Transverse colon (tissue), 4 donors: ENCODE measurements around the gene RBP4. TPM values are rescaled to one million over a fixed set of nuclear protein-coding genes. Genes with fewer than 3 reads are reported as not detected.

ENCODE experiments used
- DNase-seq: peaks from one replicate; pipeline ENCODE4 v3.0.0-alpha.2; 2019
- H3K27ac ChIP-seq, 4 donors: fragments of 200-600 bp; sonication (generic); 2 replicates each; pipeline ENCODE4 v1.5.1; 2016 to 2018; ENCODE audit warnings: inconsistent platforms in 4 of 4
- H3K27me3 ChIP-seq: fragments of 200-600 bp; sonication (generic); 2 replicates; pipeline ENCODE4 v1.5.1; 2017; ENCODE audit warnings: inconsistent platforms
- H3K36me3 ChIP-seq, 4 donors: fragments of 200-600 bp; sonication (generic); 2 replicates each; pipeline ENCODE4 v1.5.1; 2017 to 2019; ENCODE audit warnings: inconsistent platforms in 4 of 4
- H3K4me1 ChIP-seq, 4 donors: fragments of 200-600 bp; sonication (generic); 2 replicates each; pipeline ENCODE4 v1.5.1; 2017 to 2020; ENCODE audit warnings: inconsistent platforms in 4 of 4
- H3K4me3 ChIP-seq, 4 donors: fragments of 200-600 bp; sonication (generic); 1 replicate in 1 of 4; 2 replicates in 3 of 4; pipeline versions ENCODE4 v1.5.1 to v1.6.1; 2017 to 2019; ENCODE audit warnings: inconsistent platforms in 4 of 4
- H3K9me3 ChIP-seq, 2 donors: fragments of 200-600 bp; sonication (generic); 2 replicates each; pipeline ENCODE4 v1.5.1; 2017 to 2019; ENCODE audit warnings: inconsistent platforms in 2 of 2
- EP300 ChIP-seq: sonication (generic); formaldehyde crosslinking; IDR thresholded peaks from one replicate; pipeline ENCODE4 v1.6.1; 2017; ENCODE audit warnings: antibody characterized with exemption, low read depth
- POLR2A ChIP-seq: fragments of 450-650 bp; IDR thresholded peaks from one replicate; pipeline ENCODE4 v1.6.1; 2016; ENCODE audit warnings: antibody characterized with exemption, mild to moderate bottlenecking, moderate library complexity
- POLR2AphosphoS5 ChIP-seq, 3 donors: sonication (generic); formaldehyde crosslinking; IDR thresholded peaks; one replicate each; pipeline ENCODE4 v1.6.1; 2016; ENCODE audit warnings: antibody characterized with exemption in 3 of 3
- WGBS, 2 donors: methylation state at CpG; one replicate each; pipeline ENCODE4 v1.1.5; 2018; ENCODE audit warnings: low coverage in 1 of 2; 5-methylcytosine and 5-hydroxymethylcytosine counted together
- in situ Hi-C, 4 donors: fragments of 200-750 bp; cut with MboI; loops; one replicate each; pipeline versions ENCODE4 v1.15.0 to v1.15.1; 2017; ENCODE audit warnings: low sequenced_read_pairs in 3 of 4, low pct_ligation_motif_present in 1 of 4, low pct_unique_long_range_greater_than_20kb in 1 of 4
- intact Hi-C: fragments of 100-400 bp; cut with DNase I; formaldehyde crosslinking; loops from one replicate; pipeline ENCODE4 v1.15.1; 2023; ENCODE audit warnings: low total_unique reads
- total RNA-seq, 4 donors: library from RNA; depleted of rRNA; stranded (reverse); fragments of >200 nt; gene quantifications; one replicate each; pipeline ENCODE4 v1.1.0, GENCODE V29; 2016
- TF ChIP-seq, protein P1 (sequence below), 5 experiments: fragments of 200-600 bp in 3 of 5; fragments of 450-650 bp in 2 of 5; sonication (generic) in 3 of 5; IDR thresholded peaks; 1 replicate in 2 of 5; 2 replicates in 3 of 5; pipeline ENCODE4 v1.5.1; 2016 to 2017; ENCODE audit warnings: antibody characterized with exemption in 5 of 5, inconsistent platforms in 3 of 5, mild to moderate bottlenecking in 2 of 5, moderate library complexity in 1 of 5

RBP4 gene
- total RNA-seq, 4 donors from 2014 or later: 3.4 to 18.0 (median 7.1) TPM

DNA sequence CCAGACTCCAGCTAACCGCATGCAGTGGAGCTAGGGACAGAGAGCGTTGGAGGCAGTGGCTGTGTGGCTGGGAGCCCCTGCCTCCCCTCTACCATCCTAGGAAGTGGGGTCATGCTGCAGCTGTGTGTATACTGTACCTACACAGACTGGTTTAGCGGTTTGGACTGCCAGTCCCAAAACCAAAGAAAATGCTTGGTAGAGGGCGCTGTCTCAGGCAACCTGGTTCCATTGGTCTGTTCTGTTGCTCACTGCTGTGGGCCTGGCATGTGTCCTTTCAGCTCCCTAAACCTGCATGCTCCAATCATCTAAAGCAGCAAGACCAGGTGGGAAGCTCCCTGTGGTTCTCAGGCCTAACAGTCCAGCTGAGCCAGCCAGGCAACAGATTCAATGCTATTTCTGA lies 4.5 kb downstream of the RBP4 start:
- no peak overlapping the region for H3K4me3 ChIP-seq
- H3K27ac ChIP-seq: no peak overlapping the region
- intact Hi-C loops (no loop called here), in situ Hi-C loops (no loop called here)
- TF ChIP-seq EP300: no peak
- no peak for TF ChIP-seq POLR2AphosphoS5 (IDR thresholded peaks at IDR 0.05)
- TF ChIP-seq, protein P1, sequence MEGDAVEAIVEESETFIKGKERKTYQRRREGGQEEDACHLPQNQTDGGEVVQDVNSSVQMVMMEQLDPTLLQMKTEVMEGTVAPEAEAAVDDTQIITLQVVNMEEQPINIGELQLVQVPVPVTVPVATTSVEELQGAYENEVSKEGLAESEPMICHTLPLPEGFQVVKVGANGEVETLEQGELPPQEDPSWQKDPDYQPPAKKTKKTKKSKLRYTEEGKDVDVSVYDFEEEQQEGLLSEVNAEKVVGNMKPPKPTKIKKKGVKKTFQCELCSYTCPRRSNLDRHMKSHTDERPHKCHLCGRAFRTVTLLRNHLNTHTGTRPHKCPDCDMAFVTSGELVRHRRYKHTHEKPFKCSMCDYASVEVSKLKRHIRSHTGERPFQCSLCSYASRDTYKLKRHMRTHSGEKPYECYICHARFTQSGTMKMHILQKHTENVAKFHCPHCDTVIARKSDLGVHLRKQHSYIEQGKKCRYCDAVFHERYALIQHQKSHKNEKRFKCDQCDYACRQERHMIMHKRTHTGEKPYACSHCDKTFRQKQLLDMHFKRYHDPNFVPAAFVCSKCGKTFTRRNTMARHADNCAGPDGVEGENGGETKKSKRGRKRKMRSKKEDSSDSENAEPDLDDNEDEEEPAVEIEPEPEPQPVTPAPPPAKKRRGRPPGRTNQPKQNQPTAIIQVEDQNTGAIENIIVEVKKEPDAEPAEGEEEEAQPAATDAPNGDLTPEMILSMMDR (IDR thresholded peaks at IDR 0.05): no peak
- no peak for TF ChIP-seq POLR2A
- H3K27me3 ChIP-seq: peaks cover 16% of the 10 kb centered on the region
- no peaks in the 10 kb centered on the region for H3K36me3 ChIP-seq
- no peaks in the 10 kb centered on the region for H3K9me3 ChIP-seq
- no peak for DNase-seq
- H3K4me1 ChIP-seq: peaks cover 6 to 17% (median 14%) of the 10 kb centered on the region in 4 donors
- 98% methylated on average over 4 of the region's 4 CpGs; no CpG with 5 or more reads in 1 of the 2 donors for whole genome bisulfite sequencing, 2 donors

DNA sequence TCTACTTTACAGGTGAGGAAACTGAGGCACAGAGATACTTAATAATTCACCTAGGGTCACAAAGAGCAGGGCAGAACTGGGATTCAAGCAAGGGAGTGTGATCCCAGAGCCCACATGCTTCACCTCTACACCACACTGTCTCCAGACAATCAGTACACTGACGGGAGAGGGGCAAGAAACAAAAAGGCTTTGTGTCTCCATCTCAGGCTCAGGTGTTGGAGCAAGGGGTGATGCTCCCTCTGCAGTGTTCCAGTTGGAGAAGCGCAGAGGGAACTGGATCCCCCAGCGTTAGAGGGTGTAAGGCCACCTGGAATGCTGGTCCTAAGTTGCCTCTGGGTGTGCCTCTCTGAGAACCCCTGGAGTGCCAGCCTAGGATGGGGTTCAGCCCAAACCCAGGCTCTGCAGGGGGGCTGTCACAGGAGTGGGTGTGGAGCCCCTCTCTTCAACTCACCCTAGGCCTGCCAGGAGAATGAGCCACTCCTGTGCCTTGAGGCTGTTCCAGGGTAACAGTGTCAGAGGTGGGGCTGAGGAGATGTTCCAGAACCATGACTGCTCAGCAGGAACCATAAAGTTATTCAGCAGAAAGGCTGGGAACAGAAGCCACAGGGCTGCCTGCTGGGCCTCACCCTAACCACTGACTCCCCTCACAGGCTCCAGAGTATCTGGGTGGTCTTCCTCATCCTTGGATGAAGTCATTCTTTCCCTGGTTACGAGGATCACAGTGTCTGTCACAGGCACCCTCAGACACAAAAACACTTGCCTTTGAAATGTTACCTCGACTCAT lies 5.5 kb downstream of the RBP4 start:
- Histone ChIP-seq H3K9me3 (no peaks in the 10 kb centered on the region), H3K27me3 (peaks cover 6% of the 10 kb centered on the region), H3K4me3 (no peak overlapping the region), H3K27ac (no peak overlapping the region), H3K36me3 (no peaks in the 10 kb centered on the region), H3K4me1 (peaks cover 3 to 16% (median 10%) of the 10 kb centered on the region in 4 donors)
- intact Hi-C loops (no loop called here), in situ Hi-C loops (no loop called here)
- whole genome bisulfite sequencing, 2 donors: 71 to 80% methylated on average over 1 to 5 of the region's 5 CpGs
- DNase-seq: no peak
- TF ChIP-seq, protein P1 (IDR thresholded peaks at IDR 0.05): no peak

DNA sequence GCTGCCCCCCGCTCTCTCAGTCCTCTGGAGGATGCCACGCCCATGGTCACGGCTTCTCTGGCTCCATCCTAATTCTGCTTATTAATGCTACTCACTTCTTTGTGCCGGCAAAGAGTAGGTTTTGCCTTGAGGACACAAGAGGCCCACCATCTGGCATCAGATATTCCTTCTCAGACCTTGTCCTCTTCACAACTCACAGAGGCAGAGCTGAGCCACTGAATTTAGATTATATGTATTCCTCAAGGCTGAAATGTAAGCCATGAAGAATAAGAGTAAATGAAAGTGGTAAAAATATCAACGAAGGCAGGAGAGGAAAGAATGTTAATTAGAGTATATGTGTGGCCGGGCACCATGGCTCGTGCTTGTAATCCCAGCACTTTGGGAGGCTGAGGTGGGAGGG lies 6.5 kb downstream of the RBP4 start:
- TF ChIP-seq POLR2AphosphoS5 (IDR thresholded peaks at IDR 0.05) (no peak), EP300 (no peak), POLR2A (no peak)
- TF ChIP-seq, protein P1 (IDR thresholded peaks at IDR 0.05): no peak
- peaks cover 0 to 16% (median 9%) of the 10 kb centered on the region in 4 donors for H3K4me1 ChIP-seq
- no peak overlapping the region for H3K4me3 ChIP-seq
- H3K36me3 ChIP-seq: no peaks in the 10 kb centered on the region
- DNase-seq: no peak
- no peaks in the 10 kb centered on the region for H3K9me3 ChIP-seq
- 65 to 86% methylated on average over 3 to 7 of the region's 7 CpGs for WGBS, 2 donors
- no peaks in the 10 kb centered on the region for H3K27me3 ChIP-seq
- intact Hi-C loops (no loop called here), in situ Hi-C loops (no loop called here)
- no peak overlapping the region for H3K27ac ChIP-seq

DNA sequence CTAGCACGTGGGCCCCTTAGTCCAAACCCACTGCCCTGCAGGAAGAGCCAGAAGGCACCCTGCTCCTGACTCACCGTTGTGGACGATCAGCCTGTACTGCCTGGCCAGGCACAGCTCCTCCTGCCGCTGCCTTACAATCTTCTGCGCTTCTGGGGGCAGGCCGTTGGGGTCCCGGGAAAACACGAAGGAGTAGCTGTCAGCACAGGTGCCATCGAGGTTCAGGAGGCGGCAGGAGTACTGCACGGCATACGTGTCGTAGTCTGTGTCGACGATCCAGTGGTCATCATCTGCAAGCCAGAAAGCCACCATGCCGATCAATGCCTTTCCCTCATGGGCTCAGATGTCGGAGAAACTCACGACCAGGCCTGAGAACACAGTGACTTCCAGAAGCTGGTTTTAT lies 7.3 kb downstream of the RBP4 start:
- no peak for DNase-seq
- Histone ChIP-seq H3K4me3 (no peak overlapping the region), H3K4me1 (peaks cover 0 to 16% (median 9%) of the 10 kb centered on the region in 4 donors), H3K27me3 (no peaks in the 10 kb centered on the region), H3K27ac (no peak overlapping the region), H3K9me3 (no peaks in the 10 kb centered on the region), H3K36me3 (no peaks in the 10 kb centered on the region)
- 81 to 91% methylated on average over 5 to 18 of the region's 18 CpGs for WGBS, 2 donors
- no peak for TF ChIP-seq EP300
- TF ChIP-seq POLR2AphosphoS5 (IDR thresholded peaks at IDR 0.05): no peak
- in situ Hi-C loops (no loop called here), intact Hi-C loops (no loop called here)

DNA sequence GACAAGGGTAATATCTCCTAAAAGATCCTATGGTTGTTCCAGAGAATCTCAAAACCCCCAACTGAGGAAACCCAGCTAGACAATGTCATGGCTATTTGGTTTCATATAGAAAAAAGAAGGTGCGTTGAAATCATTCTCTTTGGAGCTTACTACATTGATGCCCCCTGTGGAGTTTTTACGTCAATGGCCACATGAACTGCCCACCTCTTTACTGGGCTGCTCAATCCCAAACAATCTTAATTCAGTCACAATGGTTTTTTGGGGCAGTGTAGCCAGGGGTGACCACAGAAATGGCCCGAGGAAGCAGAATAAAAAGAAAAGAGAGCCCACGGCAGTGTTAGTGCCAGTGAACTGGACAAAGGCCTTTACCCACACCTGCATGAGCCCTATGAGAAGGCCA lies 7.8 kb downstream of the RBP4 start:
- intact Hi-C loops (no loop called here), in situ Hi-C loops (no loop called here)
- H3K36me3 ChIP-seq: no peaks in the 10 kb centered on the region
- no peak overlapping the region for H3K27ac ChIP-seq
- H3K9me3 ChIP-seq: no peaks in the 10 kb centered on the region
- TF ChIP-seq EP300: no peak
- TF ChIP-seq, protein P1 (IDR thresholded peaks at IDR 0.05): no peak
- TF ChIP-seq POLR2AphosphoS5 (IDR thresholded peaks at IDR 0.05): no peak
- TF ChIP-seq POLR2A: no peak
- H3K4me3 ChIP-seq: no peak overlapping the region
- no peaks in the 10 kb centered on the region for H3K27me3 ChIP-seq
- peaks cover 0 to 16% (median 9%) of the 10 kb centered on the region in 4 donors for H3K4me1 ChIP-seq
- WGBS, 2 donors: 91 to 100% methylated on average over 1 to 4 of the region's 4 CpGs
- DNase-seq: no peak
